ENCODE measurements around the gene MLXIP. TPM values are rescaled to one million over a fixed set of nuclear protein-coding genes. Genes with fewer than 3 reads are reported as not detected.

The MLXIP gene
- total and polyA plus RNA-seq, 2 of the 13 experiments (the other 11 are each of a cell fraction or from before 2014, with no cell fraction given): 5.3 to 6.7 TPM

DNA sequence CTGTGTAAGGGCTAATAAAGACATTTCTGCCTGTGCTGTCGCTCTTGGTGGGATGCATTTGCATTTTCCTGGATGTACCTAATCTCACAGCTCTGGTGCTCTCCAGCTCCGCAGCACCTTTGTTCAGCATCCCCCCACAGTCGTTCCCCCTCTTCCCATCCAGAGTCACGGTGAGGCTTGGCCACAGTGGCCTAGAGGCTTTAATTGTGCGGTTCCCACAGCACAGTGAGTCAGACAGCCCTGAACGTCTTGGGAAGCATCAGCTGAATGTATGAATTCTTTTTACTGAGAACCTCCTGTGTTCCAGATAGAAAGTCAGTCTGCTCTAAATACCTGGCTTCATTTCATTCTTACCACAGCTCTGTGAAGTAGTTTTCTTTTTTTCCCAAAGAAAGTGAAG is 28.7 kb downstream of the MLXIP start:
- Histone ChIP-seq H4K20me1 (ENCODE audit: insufficient read depth, low read length) (0 out of 2 replicates have a peak, but pooled peaks cover 5% of the 10 kb centered on the region), H3K4me3 (replicated peaks in 1 of 3; ENCODE audit: insufficient read depth in 1 of 3, low read depth in 2 of 3, low read length in 3 of 3) (no peak overlapping the region), H3K79me2 (ENCODE audit: insufficient read depth, low read length) (peaks cover 16% of the 10 kb centered on the region), H3K36me3 (replicated peaks in 1 of 2; ENCODE audit: control insufficient read depth in 1 of 2, insufficient read depth in 2 of 2, low read length in 2 of 2) (no peaks in the 10 kb centered on the region), H3K27me3 (ENCODE audit: control insufficient read depth in 1 of 2, insufficient read depth in 2 of 2, low read length in 2 of 2) (no peaks in the 10 kb centered on the region), H3K9ac (ENCODE audit: insufficient read depth, low read depth, low read length) (no peak overlapping the region), H3K9me3 (ENCODE audit: low read length) (no peaks in the 10 kb centered on the region), H3K27ac (ENCODE audit: extremely low read length, insufficient read depth, low read length) (no peak overlapping the region), H2AFZ (ENCODE audit: low read length) (no peak overlapping the region), H3K4me1 (ENCODE audit: insufficient read depth, low read length) (peaks cover 31% of the 10 kb centered on the region), H3K4me2 (ENCODE audit: low read depth, low read length) (no peak overlapping the region)
- CTCF ChIA-PET (ENCODE audit: low intra/inter-chr PET ratio, low total read pairs): no interaction called here
- TF ChIP-seq ZNF230 (CRISPR knock-in tag; IDR thresholded peaks at IDR 0.05): no peak
- TF ChIP-seq ZNF335 (CRISPR knock-in tag; IDR thresholded peaks at IDR 0.05): no peak
- TF ChIP-seq ZNF460 (CRISPR knock-in tag; IDR thresholded peaks at IDR 0.05; ENCODE audit: borderline replicate concordance): no peak
- no peak for TF ChIP-seq DPF2 (CRISPR knock-in tag; IDR thresholded peaks at IDR 0.05; ENCODE audit: borderline replicate concordance, low read depth)
- TF ChIP-seq FOXK1 (CRISPR knock-in tag; IDR thresholded peaks at IDR 0.05; ENCODE audit: borderline replicate concordance, low read depth): no peak
- TF ChIP-seq SRF (IDR thresholded peaks at IDR 0.05; ENCODE audit: low read depth, low read length): no peak
- no peak for TF ChIP-seq ZNF354B (CRISPR knock-in tag; IDR thresholded peaks at IDR 0.05)
- 96% methylated on average over 6 of the region's 6 CpGs for WGBS (ENCODE audit: low lambda C conversion rate)
- POLR2A ChIA-PET: no interaction called here
- no TSS peak for BruUV-seq (replicated peaks)
- intact Hi-C loops (cut with micrococcal nuclease; ENCODE audit: unreplicated experiment): no loop called here
- ATAC-seq (no peak), DNase-seq (ENCODE audit: low spot score) (no peak), FAIRE-seq (no peak)
- in situ Hi-C loops (cut with HindIII; ENCODE audit: extremely low pct_ligation_motif_present, low pct_unique_long_range_greater_than_20kb): no loop called here

DNA sequence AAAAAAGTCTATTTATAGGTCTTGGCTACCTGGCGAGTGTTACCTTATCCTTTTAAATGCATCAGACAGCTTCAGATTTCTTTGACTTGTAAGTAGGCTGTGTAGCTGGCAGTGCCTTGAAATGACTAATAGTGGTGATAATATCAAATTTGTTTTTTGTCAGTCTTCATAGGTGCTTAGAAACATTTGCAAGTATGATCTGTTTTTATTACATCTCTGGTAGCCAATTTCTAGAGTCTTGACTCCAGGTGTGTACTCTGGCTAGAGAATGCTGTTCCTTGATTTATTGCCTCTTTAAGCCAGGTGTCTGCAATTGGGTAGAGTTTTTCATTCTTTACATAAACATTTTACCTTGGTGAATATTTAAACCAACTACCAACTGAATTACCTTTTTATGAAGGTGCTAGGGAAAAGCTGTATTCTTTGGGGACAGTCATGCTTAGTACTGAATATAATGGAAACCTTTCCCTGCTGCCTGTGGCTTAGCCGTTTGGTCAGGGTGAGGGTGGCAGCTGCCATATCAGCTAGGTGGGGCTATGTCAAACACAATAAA is 32.6 kb downstream of the MLXIP start:
- H3K79me2 ChIP-seq (ENCODE audit: insufficient read depth, low read length): peaks cover 10% of the 10 kb centered on the region
- H2AFZ ChIP-seq (ENCODE audit: low read length): no peak overlapping the region
- H3K4me2 ChIP-seq (ENCODE audit: low read depth, low read length): no peak overlapping the region
- H3K27me3 ChIP-seq (ENCODE audit: control insufficient read depth in 1 of 2, insufficient read depth in 2 of 2, low read length in 2 of 2): no peaks in the 10 kb centered on the region
- H3K9ac ChIP-seq (ENCODE audit: insufficient read depth, low read depth, low read length): no peak overlapping the region
- H3K27ac ChIP-seq (ENCODE audit: extremely low read length, insufficient read depth, low read length): no peak overlapping the region
- ATAC-seq: no peak
- H3K4me3 ChIP-seq (replicated peaks in 1 of 3; ENCODE audit: insufficient read depth in 1 of 3, low read depth in 2 of 3, low read length in 3 of 3): no peak overlapping the region
- 81% methylated on average over 2 of the region's 2 CpGs for WGBS (ENCODE audit: low lambda C conversion rate)
- in situ Hi-C loops (cut with HindIII; ENCODE audit: extremely low pct_ligation_motif_present, low pct_unique_long_range_greater_than_20kb) (no loop called here), intact Hi-C loops (cut with micrococcal nuclease; ENCODE audit: unreplicated experiment) (no loop called here)
- POLR2A ChIA-PET: no interaction called here
- BruUV-seq (replicated peaks): no TSS peak
- H3K9me3 ChIP-seq (ENCODE audit: low read length): no peaks in the 10 kb centered on the region
- no peak for FAIRE-seq
- no peaks in the 10 kb centered on the region; a peak in 1 of 5 replicates for H3K36me3 ChIP-seq (replicated peaks in 1 of 2; ENCODE audit: control insufficient read depth in 1 of 2, insufficient read depth in 2 of 2, low read length in 2 of 2)
- peaks cover 33% of the 10 kb centered on the region for H3K4me1 ChIP-seq (ENCODE audit: insufficient read depth, low read length)
- no peak for DNase-seq (ENCODE audit: low spot score)
- H4K20me1 ChIP-seq (ENCODE audit: insufficient read depth, low read length): 0 out of 2 replicates have a peak, but pooled peaks cover 3% of the 10 kb centered on the region
- CTCF ChIA-PET (ENCODE audit: low intra/inter-chr PET ratio, low total read pairs): no interaction called here
- no peak for TF ChIP-seq BORCS8-MEF2B (CRISPR knock-in tag; IDR thresholded peaks at IDR 0.05)
- TF ChIP-seq JUNB (CRISPR knock-in tag; IDR thresholded peaks at IDR 0.05; ENCODE audit: borderline replicate concordance): no peak
- TF ChIP-seq ZNF839 (CRISPR knock-in tag; IDR thresholded peaks at IDR 0.05; ENCODE audit: borderline replicate concordance): no peak
- no peak for TF ChIP-seq EEA1 (CRISPR knock-in tag; IDR thresholded peaks at IDR 0.05; ENCODE audit: borderline replicate concordance)
- TF ChIP-seq HNRNPH1 (optimal IDR thresholded peaks at IDR 0.05; ENCODE audit: low read depth, low read length): no peak
- no peak for TF ChIP-seq GATAD1 (CRISPR knock-in tag; IDR thresholded peaks at IDR 0.05)
- TF ChIP-seq ZNF790 (CRISPR knock-in tag; IDR thresholded peaks at IDR 0.05; ENCODE audit: borderline replicate concordance): no peak
- TF ChIP-seq, protein P1, sequence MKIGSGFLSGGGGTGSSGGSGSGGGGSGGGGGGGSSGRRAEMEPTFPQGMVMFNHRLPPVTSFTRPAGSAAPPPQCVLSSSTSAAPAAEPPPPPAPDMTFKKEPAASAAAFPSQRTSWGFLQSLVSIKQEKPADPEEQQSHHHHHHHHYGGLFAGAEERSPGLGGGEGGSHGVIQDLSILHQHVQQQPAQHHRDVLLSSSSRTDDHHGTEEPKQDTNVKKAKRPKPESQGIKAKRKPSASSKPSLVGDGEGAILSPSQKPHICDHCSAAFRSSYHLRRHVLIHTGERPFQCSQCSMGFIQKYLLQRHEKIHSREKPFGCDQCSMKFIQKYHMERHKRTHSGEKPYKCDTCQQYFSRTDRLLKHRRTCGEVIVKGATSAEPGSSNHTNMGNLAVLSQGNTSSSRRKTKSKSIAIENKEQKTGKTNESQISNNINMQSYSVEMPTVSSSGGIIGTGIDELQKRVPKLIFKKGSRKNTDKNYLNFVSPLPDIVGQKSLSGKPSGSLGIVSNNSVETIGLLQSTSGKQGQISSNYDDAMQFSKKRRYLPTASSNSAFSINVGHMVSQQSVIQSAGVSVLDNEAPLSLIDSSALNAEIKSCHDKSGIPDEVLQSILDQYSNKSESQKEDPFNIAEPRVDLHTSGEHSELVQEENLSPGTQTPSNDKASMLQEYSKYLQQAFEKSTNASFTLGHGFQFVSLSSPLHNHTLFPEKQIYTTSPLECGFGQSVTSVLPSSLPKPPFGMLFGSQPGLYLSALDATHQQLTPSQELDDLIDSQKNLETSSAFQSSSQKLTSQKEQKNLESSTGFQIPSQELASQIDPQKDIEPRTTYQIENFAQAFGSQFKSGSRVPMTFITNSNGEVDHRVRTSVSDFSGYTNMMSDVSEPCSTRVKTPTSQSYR (CRISPR knock-in tag; IDR thresholded peaks at IDR 0.05; ENCODE audit: borderline replicate concordance): no peak
- TF ChIP-seq KLF12 (CRISPR knock-in tag; IDR thresholded peaks at IDR 0.05; ENCODE audit: borderline replicate concordance): no peak
